D721Med (cell line): ENCODE data around the gene OR10G4.

Source experiments
- DNase-seq: peaks from one replicate; pipeline ENCODE4 v3.0.0; 2011; ENCODE audit warnings: low spot score; ENCODE audit not compliant: insufficient read length
- FAIRE-seq: peaks from 2 replicates; lab custom pipeline; 2011; peaks lifted over from hg19 to GRCh38; lab: Jason Lieb, UNC
- CTCF ChIP-seq: IDR thresholded peaks from 2 replicates; pipeline ENCODE4 v1.5.1; 2012; ENCODE audit warnings: mild to moderate bottlenecking, control low read depth; ENCODE audit not compliant: insufficient read depth; ENCODE audit errors: missing control alignments

The OR10G4 gene

GRCh38 chr11:124026498-124026897 lies 13.7 kb downstream of the OR10G4 start, which contains the start of gene OR10G8:
Gene OR10G8, plus strand, starts transcription at chr11:124026798. Its CDS starts 2,825 bp downstream, at chr11:124029623.
- DNase-seq, result no peak
- no peak for TF ChIP-seq CTCF
- no peak for FAIRE-seq

- TF ChIP-seq CTCF, result no peak
- DNase-seq (no peak), FAIRE-seq (no peak)
Measured at GRCh38 chr11:124036666-124037065, 23.9 kb downstream of the OR10G4 start.

GRCh38 chr11:124039557-124039956 lies 26.8 kb downstream of the OR10G4 start:
- no peak for FAIRE-seq
- DNase-seq, result no peak
- TF ChIP-seq CTCF, result no peak

- FAIRE-seq (no peak), DNase-seq (no peak)
- TF ChIP-seq CTCF, result no peak
Measured at GRCh38 chr11:124041254-124041653, 28.5 kb downstream of the OR10G4 start, which contains the start of gene OR10G7. Gene OR10G7, minus strand, starts transcription at chr11:124041325. Its CDS starts 2,324 bp downstream, at chr11:124039001.

GRCh38 chr11:124043420-124043819 lies 30.6 kb downstream of the OR10G4 start:
- FAIRE-seq (no peak), DNase-seq (no peak)
- no peak for TF ChIP-seq CTCF

GRCh38 chr11:124050748-124051147 lies 38.0 kb downstream of the OR10G4 start:
- FAIRE-seq, result no peak
- DNase-seq, result no peak
- no peak for TF ChIP-seq CTCF

GRCh38 chr11:124052966-124053365 lies 40.2 kb downstream of the OR10G4 start:
- FAIRE-seq, result no peak
- DNase-seq, result no peak
- no peak for TF ChIP-seq CTCF
